SK-N-SH (cell line): ENCODE measurements around the gene SPATA20. TPM values are rescaled to one million over a fixed set of nuclear protein-coding genes. Genes with fewer than 3 reads are reported as not detected.

ENCODE experiments used
- CTCF ChIA-PET: fragments of 300-600, 350-600 bp; formaldehyde crosslinking; extraction: SDS; loops from one replicate; lab custom pipeline; 2021; lab: Yijun Ruan, JAX
- POLR2A ChIA-PET: fragments of 350-600 bp; sonication (Branson Sonifier 250); formaldehyde crosslinking; extraction: SDS; loops from one replicate; lab custom pipeline; 2020; ENCODE audit warnings: antibody characterized with exemption, inconsistent platforms; lab: Yijun Ruan, JAX
- DNase-seq: peaks from one replicate; pipeline ENCODE4 v3.0.0; 2012
- H2AFZ ChIP-seq: fragments of 200-600 bp; sonication (generic); 2 replicates; pipeline ENCODE4 v1.8.1; 2016; ENCODE audit warnings: antibody characterized with exemption, mild to moderate bottlenecking, low read depth
- H3F3A ChIP-seq: fragments of 200-600 bp; sonication (generic); replicated peaks from 2 replicates; pipeline ENCODE3; 2016; ENCODE audit warnings: antibody characterized with exemption, mild to moderate bottlenecking; ENCODE audit not compliant: insufficient read depth
- H3K27ac ChIP-seq, 2 experiments: fragments of 200-500 bp in 1 of 2; fragments of 200-600 bp in 1 of 2; sonication (Bioruptor generic) in 1 of 2; sonication (generic), shearing (Covaris generic) in 1 of 2; 2 replicates each; pipeline versions ENCODE4 v1.5.1 to v1.6.1; 2014 to 2016; ENCODE audit warnings: low read depth in 2 of 2, inconsistent platforms in 1 of 2, low read length in 1 of 2, mild to moderate bottlenecking in 1 of 2, mixed read lengths in 1 of 2
- H3K27me3 ChIP-seq: fragments of 200-600 bp; sonication (generic), shearing (Covaris generic); 2 replicates; pipeline ENCODE4 v1.6.1; 2016; ENCODE audit warnings: mixed run types; ENCODE audit not compliant: insufficient read depth
- H3K36me3 ChIP-seq, 2 experiments: fragments of 200-500 bp in 1 of 2; fragments of 200-600 bp in 1 of 2; sonication (Bioruptor generic) in 1 of 2; sonication (generic) in 1 of 2; replicated peaks in 1 of 2; 2 replicates each; pipeline versions ENCODE3 to v1.5.1; 2014 to 2016; ENCODE audit warnings: low read length in 1 of 2, mild to moderate bottlenecking in 1 of 2; ENCODE audit not compliant: insufficient read depth in 2 of 2, control insufficient read depth in 1 of 2
- H3K4me1 ChIP-seq, 2 experiments: fragments of 200-500 bp in 1 of 2; fragments of 200-600 bp in 1 of 2; sonication (Bioruptor generic) in 1 of 2; sonication (generic), shearing (Covaris generic) in 1 of 2; 2 replicates each; pipeline versions ENCODE4 v1.5.1 to v1.6.1; 2014 to 2016; ENCODE audit warnings: low read depth in 1 of 2, low read length in 1 of 2, mixed run types in 1 of 2; ENCODE audit not compliant: insufficient read depth in 2 of 2, control insufficient read depth in 1 of 2
- H3K4me2 ChIP-seq: fragments of 200-600 bp; sonication (generic), shearing (Covaris generic); 2 replicates; pipeline ENCODE4 v1.6.1; 2017; ENCODE audit warnings: mixed run types
- H3K4me3 ChIP-seq, 2 experiments: fragments of 200-500 bp in 1 of 2; fragments of 200-600 bp in 1 of 2; sonication (Bioruptor generic) in 1 of 2; sonication (generic), shearing (Covaris generic) in 1 of 2; 2 replicates each; pipeline versions ENCODE4 v1.5.1 to v1.8.1; 2014 to 2016; ENCODE audit warnings: low read depth in 2 of 2, inconsistent platforms in 1 of 2, low read length in 1 of 2, mild to moderate bottlenecking in 1 of 2, mixed read lengths in 1 of 2, moderate library complexity in 1 of 2
- H3K79me2 ChIP-seq: fragments of 200-600 bp; sonication (generic); 2 replicates; pipeline ENCODE4 v1.8.1; 2017; ENCODE audit warnings: mild to moderate bottlenecking; ENCODE audit not compliant: insufficient read depth
- H3K9ac ChIP-seq: fragments of 200-600 bp; sonication (generic); 2 replicates; pipeline ENCODE4 v1.6.1; 2017; ENCODE audit warnings: mixed run types
- H3K9me2 ChIP-seq: fragments of 200-600 bp; sonication (generic); 2 replicates; pipeline ENCODE4 v1.6.1; 2017; ENCODE audit warnings: mixed run types
- H3K9me3 ChIP-seq: fragments of 200-600 bp; sonication (generic); 2 replicates; pipeline ENCODE4 v1.6.1; 2017; ENCODE audit warnings: mixed run types, mild to moderate bottlenecking, moderate library complexity
- H4K20me1 ChIP-seq: fragments of 200-600 bp; sonication (generic); 2 replicates; pipeline ENCODE4 v1.6.1; 2017; ENCODE audit warnings: mild to moderate bottlenecking, mixed run types; ENCODE audit not compliant: insufficient read depth
- CHD2 ChIP-seq: fragments of 150-350 bp; IDR thresholded peaks from 2 replicates; pipeline ENCODE4 v1.6.1; 2018; ENCODE audit warnings: low read length; ENCODE audit not compliant: partially characterized antibody
- ELF1 ChIP-seq: IDR thresholded peaks from 2 replicates; pipeline ENCODE4 v1.4.0; 2012
- EP300 ChIP-seq, 2 experiments: IDR thresholded peaks; 2 replicates each; pipeline versions ENCODE4 v1.4.0 to v1.6.1; 2012; ENCODE audit warnings: borderline replicate concordance in 1 of 2, low read depth in 1 of 2, low read length in 1 of 2
- EZH2phosphoT487 ChIP-seq: fragments of 200-600 bp; sonication (generic); IDR thresholded peaks from 2 replicates; pipeline ENCODE4 v1.6.1; 2017; ENCODE audit warnings: low read depth, mixed run types, mild to moderate bottlenecking, antibody characterized with exemption, moderate library complexity, borderline replicate concordance
- FOSL2 ChIP-seq: IDR thresholded peaks from 2 replicates; pipeline ENCODE4 v1.4.0; 2012; ENCODE audit warnings: low read depth, mild to moderate bottlenecking, moderate library complexity, borderline replicate concordance
- FOXJ3 ChIP-seq: sonication (generic); formaldehyde crosslinking; IDR thresholded peaks from 2 replicates; pipeline ENCODE4 v1.5.1; 2020; ENCODE audit warnings: mild to moderate bottlenecking, missing genetic modification reagents
- GABPA ChIP-seq: IDR thresholded peaks from 2 replicates; pipeline ENCODE4 v1.4.0; 2012; ENCODE audit warnings: low read depth, mild to moderate bottlenecking
- GATA2 ChIP-seq: sonication (generic); formaldehyde crosslinking; IDR thresholded peaks from 2 replicates; pipeline ENCODE4 v1.5.0; 2020; ENCODE audit warnings: mild to moderate bottlenecking, missing genetic modification reagents
- JUND ChIP-seq: IDR thresholded peaks from 2 replicates; pipeline ENCODE4 v1.4.0; 2012
- MEF2A ChIP-seq: IDR thresholded peaks from 2 replicates; pipeline ENCODE4 v1.4.0; 2012; ENCODE audit warnings: low read depth, borderline replicate concordance
- MXI1 ChIP-seq: IDR thresholded peaks from 2 replicates; pipeline ENCODE4 v1.6.1; 2012; ENCODE audit warnings: mild to moderate bottlenecking, low read depth, low read length, improper control_type of control experiment
- NRF1 ChIP-seq: IDR thresholded peaks from 2 replicates; pipeline ENCODE4 v1.6.1; 2012; ENCODE audit warnings: low read depth, mild to moderate bottlenecking, low read length
- RAD21 ChIP-seq: IDR thresholded peaks from 2 replicates; pipeline ENCODE4 v1.6.1; 2012; ENCODE audit warnings: mild to moderate bottlenecking, low read length
- RCOR1 ChIP-seq: fragments of 150-350 bp; IDR thresholded peaks from 2 replicates; pipeline ENCODE4 v1.6.1; 2017; ENCODE audit warnings: antibody characterized with exemption, low read length
- RXRA ChIP-seq: IDR thresholded peaks from 2 replicates; pipeline ENCODE4 v1.4.0; 2012; ENCODE audit warnings: low read depth, mild to moderate bottlenecking, borderline replicate concordance
- SIN3A ChIP-seq: IDR thresholded peaks from 2 replicates; pipeline ENCODE4 v1.6.1; 2012; ENCODE audit warnings: low read depth, mild to moderate bottlenecking, low read length, moderate library complexity, borderline replicate concordance
- SMC3 ChIP-seq: IDR thresholded peaks from 2 replicates; pipeline ENCODE4 v1.6.1; 2012; ENCODE audit warnings: low read depth, low read length, improper control_type of control experiment
- TAF1 ChIP-seq: IDR thresholded peaks from 2 replicates; pipeline ENCODE4 v1.6.1; 2012; ENCODE audit warnings: low read depth, mild to moderate bottlenecking, low read length, moderate library complexity, borderline replicate concordance
- TEAD4 ChIP-seq: IDR thresholded peaks from 2 replicates; pipeline ENCODE4 v1.4.0; 2012; ENCODE audit warnings: mild to moderate bottlenecking, borderline replicate concordance; ENCODE audit not compliant: insufficient read depth
- USF2 ChIP-seq: fragments of 150-350 bp; IDR thresholded peaks from 2 replicates; pipeline ENCODE4 v1.6.1; 2017; ENCODE audit warnings: antibody characterized with exemption, low read length, low read depth, borderline replicate concordance
- WGBS: methylation state at CpG from one replicate; pipeline ENCODE4 v1.1.6; 2017; ENCODE audit warnings: low lambda C conversion rate; 5-methylcytosine and 5-hydroxymethylcytosine counted together
- polyA plus RNA-seq, 3 experiments: library from polyadenylated mRNA; depleted of rRNA; stranded (reverse); fragments of >200 nt; gene quantifications; 2 replicates each; pipeline ENCODE4 v1.2.3, GENCODE V29; 2012

SPATA20 gene
- polyA plus RNA-seq, 1 of the 3 experiments (the other 2 are of a cell fraction) = 92.0 TPM

DNA sequence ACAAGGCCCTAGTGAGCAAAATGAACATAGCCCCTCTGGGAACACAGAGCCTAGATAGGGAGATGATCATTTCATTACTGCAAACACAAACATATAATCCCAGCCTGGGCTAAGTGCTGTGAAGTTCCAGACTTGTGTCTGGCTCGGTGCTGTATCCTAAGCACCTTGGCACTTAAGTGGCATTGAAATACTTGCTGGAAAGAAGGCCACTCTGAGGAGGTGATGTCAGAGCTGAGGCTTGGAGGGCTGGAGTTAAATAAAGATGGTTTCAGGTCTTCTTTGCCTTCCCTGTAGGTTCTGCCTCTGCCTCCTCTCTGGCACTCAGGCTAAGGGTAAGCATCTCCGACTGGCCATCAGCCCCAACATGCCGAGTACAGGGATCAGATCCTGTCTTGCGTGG, 11.1 kb downstream of the SPATA20 start:
- peaks cover 0 to 11% of the 10 kb centered on the region in 2 experiments for H3K36me3 ChIP-seq
- no peak overlapping the region for H3K27ac ChIP-seq
- H3K9me2 ChIP-seq = no peaks in the 10 kb centered on the region
- peaks cover 15% of the 10 kb centered on the region for H3F3A ChIP-seq
- no peak for DNase-seq
- no peaks in the 10 kb centered on the region for H4K20me1 ChIP-seq
- no peaks in the 10 kb centered on the region for H3K79me2 ChIP-seq
- peaks cover 7 to 61% of the 10 kb centered on the region in 2 experiments; a peak in 3 of 4 replicates for H3K4me1 ChIP-seq
- H3K27me3 ChIP-seq = peaks cover 20% of the 10 kb centered on the region
- no peak overlapping the region for H3K9ac ChIP-seq
- WGBS = 90% methylated on average over 4 of the region's 4 CpGs
- CTCF ChIA-PET = interaction anchor here (0.6 to 24.2 kb wide), 3 partner anchors 14 to 123 kb away, joined by 3 to 1212 read pairs (median 13); no protein-coding TSS in a partner anchor
- H3K4me3 ChIP-seq = no peak overlapping the region
- TF ChIP-seq CHD2 (no peak), RXRA (no peak), USF2 (no peak), SMC3 (no peak), SIN3A (no peak), MEF2A (no peak), ELF1 (no peak), FOXJ3 (CRISPR knock-in tag) (no peak), MXI1 (no peak), GABPA (no peak), RCOR1 (no peak), TAF1 (no peak), GATA2 (CRISPR knock-in tag) (no peak), EP300 (IDR thresholded peaks at IDR 0.05; ENCODE audit: borderline replicate concordance in 1 of 2, low read depth in 1 of 2, low read length in 1 of 2) (no peak), RAD21 (no peak), FOSL2 (no peak), NRF1 (no peak), EZH2phosphoT487 (no peak), TEAD4 (no peak), JUND (no peak)
- TF ChIP-seq, all 33 proteins: peak for 0
- POLR2A ChIA-PET = no interaction called here
- Histone ChIP-seq H3K4me2 (no peak overlapping the region), H3K9me3 (no peaks in the 10 kb centered on the region), H2AFZ (no peak overlapping the region)

GRCh38 chr17:50558581-50558940, 11.6 kb downstream of the SPATA20 start:
- no peak overlapping the region for H3K27ac ChIP-seq
- H3F3A ChIP-seq = peaks cover 20% of the 10 kb centered on the region
- DNase-seq = no peak
- no peak overlapping the region for H2AFZ ChIP-seq
- no peak overlapping the region for H3K9ac ChIP-seq
- H3K36me3 ChIP-seq = peaks cover 0 to 11% of the 10 kb centered on the region in 2 experiments
- H3K79me2 ChIP-seq = no peaks in the 10 kb centered on the region
- H3K27me3 ChIP-seq = peaks cover 25% of the 10 kb centered on the region
- H3K4me2 ChIP-seq = no peak overlapping the region
- H3K9me2 ChIP-seq = no peaks in the 10 kb centered on the region
- no peak for TF ChIP-seq SMC3
- CTCF ChIA-PET = interaction anchor here (24.2 kb wide), 1 partner anchor 65 kb away, joined by 1212 read pairs; no protein-coding TSS in a partner anchor
- peaks cover 7 to 66% of the 10 kb centered on the region in 2 experiments; a peak in 3 of 4 replicates for H3K4me1 ChIP-seq
- H4K20me1 ChIP-seq = no peaks in the 10 kb centered on the region
- H3K9me3 ChIP-seq = no peaks in the 10 kb centered on the region
- no peak overlapping the region for H3K4me3 ChIP-seq
- POLR2A ChIA-PET = no interaction called here
- whole genome bisulfite sequencing = 92% methylated on average over 18 of the region's 18 CpGs
